GM12892 (cell line): ENCODE results near the gene MOGAT1.
A peak's percentile ranks its signal among the peaks of the same experiment; 100 is the strongest.

Source experiments
- DNase-seq: peaks from one replicate; pipeline ENCODE4 v3.0.0; 2011; ENCODE audit not compliant: insufficient read length
- FAIRE-seq: peaks from 2 replicates; lab custom pipeline; 2011; peaks lifted over from hg19 to GRCh38; lab: Jason Lieb, UNC
- POLR2A ChIP-seq: IDR thresholded peaks from 2 replicates; pipeline ENCODE4 v1.6.1; 2011; ENCODE audit warnings: low read depth, low read length, control low read depth
- POLR2AphosphoS5 ChIP-seq: IDR thresholded peaks from 2 replicates; pipeline ENCODE4 v1.6.1; 2011; ENCODE audit warnings: low read depth, low read length, control low read depth
- TAF1 ChIP-seq: IDR thresholded peaks from 2 replicates; pipeline ENCODE4 v1.6.1; 2011; ENCODE audit warnings: low read depth, mild to moderate bottlenecking, control low read depth, low read length, borderline replicate concordance

MOGAT1 gene

DNA sequence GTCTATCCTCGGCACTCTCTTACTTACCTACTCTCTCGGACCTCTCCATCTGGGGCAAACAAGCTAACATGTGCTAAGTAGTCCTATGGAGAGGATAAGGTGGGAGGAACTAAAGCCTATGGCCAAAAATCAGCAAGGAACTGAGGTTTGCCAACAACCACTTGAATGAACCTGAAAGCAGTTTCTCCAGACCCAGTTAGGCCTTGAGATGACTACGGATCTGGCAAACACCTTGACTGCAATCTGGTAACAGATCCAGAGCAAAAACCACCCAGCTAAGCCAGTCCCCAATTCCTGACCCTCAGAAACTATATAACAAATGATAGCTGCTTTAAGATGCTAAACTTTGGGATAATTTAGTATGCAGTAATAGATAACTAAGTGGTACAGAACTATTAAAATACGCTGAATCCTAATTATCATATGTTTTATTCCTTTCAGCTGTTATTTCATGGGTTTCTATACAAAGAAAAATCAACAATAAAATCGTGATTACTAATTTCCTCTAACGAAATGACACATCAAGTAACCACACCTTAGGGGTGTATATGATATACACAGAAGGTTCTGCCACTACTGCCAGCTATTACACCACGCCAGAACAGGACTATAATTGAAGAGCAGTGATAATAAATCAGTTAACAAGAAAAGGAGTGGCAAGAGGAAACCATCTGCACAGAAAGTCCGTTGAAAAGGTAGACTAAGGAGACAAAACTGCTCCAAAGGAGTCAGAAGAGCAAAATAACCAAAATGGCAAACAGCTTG lies 18.8 kb upstream of the MOGAT1 start:
- no peak for TF ChIP-seq POLR2AphosphoS5
- TF ChIP-seq TAF1 = no peak
- TF ChIP-seq POLR2A = no peak
- DNase-seq (no peak), FAIRE-seq (no peak)

DNA sequence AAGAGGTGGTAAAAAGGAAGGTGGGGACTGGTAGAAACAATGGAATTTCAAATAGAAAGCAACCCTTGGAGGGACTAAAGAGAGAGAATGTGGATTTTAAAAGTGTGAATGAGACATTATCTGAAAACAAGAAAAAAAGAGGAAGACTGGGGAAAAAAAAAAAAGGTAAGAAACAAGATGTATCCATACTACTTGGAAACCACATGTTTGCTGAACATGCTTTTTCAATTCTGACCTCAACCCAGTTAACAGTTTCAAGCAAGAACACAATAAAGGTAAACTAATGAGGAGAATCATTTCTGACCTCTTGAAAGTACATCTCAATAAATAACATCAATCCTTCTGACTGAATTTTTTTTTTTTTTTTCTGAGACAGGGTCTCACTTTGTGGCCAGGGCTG lies 18.2 kb upstream of the MOGAT1 start:
- TF ChIP-seq TAF1 = no peak
- no peak for TF ChIP-seq POLR2AphosphoS5
- no peak for TF ChIP-seq POLR2A
- DNase-seq (no peak), FAIRE-seq (no peak)

GRCh38 chr2:222655787-222656525 lies 15.5 kb upstream of the MOGAT1 start, which contains the start of gene FARSB:
FARSB (minus strand) TSS chr2:222656092; CDS start chr2:222656073, 19 bp downstream.
- DNase-seq (peak; percentile 79), FAIRE-seq (peak; percentile 97)
- TF ChIP-seq POLR2AphosphoS5 = peak; percentile 97
- peak; percentile 96 for TF ChIP-seq POLR2A
- TF ChIP-seq TAF1 = peak; percentile 80; the same call in 1 of the 2 replicates

DNA sequence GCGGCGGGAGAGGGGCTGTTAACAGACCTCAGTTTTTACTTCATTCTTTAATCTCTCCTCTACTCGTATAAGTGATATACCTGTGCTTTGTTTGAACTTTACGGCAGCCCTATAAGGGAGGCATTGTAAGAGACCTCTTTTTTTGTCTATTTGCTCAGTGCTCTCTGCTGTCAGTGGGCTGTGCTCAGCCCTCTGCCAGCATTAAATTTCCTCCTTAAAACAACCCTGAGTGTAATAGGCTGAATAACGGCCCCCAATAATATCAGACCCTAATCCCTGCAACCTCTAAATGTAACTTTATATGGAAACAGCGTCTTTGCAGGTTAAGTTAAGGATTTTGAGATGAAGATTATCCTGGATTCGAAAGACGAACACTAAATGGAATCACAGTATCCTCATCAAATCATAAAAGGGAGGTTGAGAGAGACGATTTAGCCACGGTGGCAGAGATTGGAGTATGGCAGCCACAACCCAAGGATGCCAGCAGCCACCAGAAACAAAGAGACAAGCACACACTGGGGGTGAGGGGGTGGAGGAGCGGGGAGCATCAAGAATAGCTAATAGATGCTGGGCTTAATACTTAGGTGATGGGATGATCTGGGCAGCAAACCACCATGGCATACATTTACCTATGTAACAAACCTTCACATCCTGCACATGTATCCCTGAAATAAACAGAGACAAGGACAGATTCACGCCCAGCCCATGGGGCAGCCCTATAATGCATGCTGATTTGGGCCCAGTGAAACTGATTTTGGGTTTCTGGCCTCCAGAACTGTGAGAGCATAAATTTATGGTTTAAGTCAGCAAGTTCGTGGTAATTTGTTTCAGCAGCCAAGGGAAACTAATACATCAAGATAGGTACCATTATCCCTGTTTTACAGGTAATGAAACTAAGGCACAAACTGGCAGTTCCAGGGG lies 14.7 kb upstream of the MOGAT1 start:
- TF ChIP-seq POLR2A (no peak), TAF1 (no peak), POLR2AphosphoS5 (no peak)
- DNase-seq = no peak
- peak; percentile 61 for FAIRE-seq

- FAIRE-seq (no peak), DNase-seq (no peak)
- TF ChIP-seq TAF1 = no peak
- no peak for TF ChIP-seq POLR2A
- no peak for TF ChIP-seq POLR2AphosphoS5
Measured at GRCh38 chr2:222663479-222663878, 8.0 kb upstream of the MOGAT1 start.

DNA sequence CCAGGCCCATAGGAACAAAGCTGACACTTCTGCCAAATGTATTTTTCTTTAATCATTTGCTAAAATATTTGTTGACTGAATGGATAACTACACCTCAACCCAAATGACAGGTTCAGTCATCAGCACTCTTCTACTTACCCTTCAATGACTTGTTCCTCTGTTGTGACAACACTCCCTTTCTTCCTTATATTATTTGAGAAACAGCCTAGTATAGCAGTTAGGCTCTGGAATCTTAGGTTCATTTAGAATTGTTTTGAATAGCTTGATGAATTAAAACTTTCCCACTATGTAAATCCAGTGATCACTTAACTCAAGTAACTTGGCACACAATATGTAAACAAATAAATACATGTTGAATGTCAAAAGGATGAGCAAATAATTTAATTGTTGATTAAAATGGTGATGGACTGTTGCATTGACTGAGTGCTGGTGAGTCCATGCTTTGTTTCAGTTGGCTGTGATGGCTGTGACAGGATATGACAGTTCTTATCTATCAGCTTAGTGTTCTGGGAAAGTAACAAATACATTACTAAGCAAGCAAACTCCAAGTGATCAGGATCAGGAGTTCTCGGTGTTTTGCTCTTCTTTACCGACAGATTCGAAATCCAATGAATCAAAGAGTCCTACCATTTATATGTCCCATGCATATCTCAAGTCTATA lies 2.8 kb upstream of the MOGAT1 start:
- no peak for FAIRE-seq
- TF ChIP-seq POLR2A (no peak), POLR2AphosphoS5 (no peak), TAF1 (no peak)

GRCh38 chr2:222669353-222669752 lies 2.1 kb upstream of the MOGAT1 start:
- FAIRE-seq = no peak
- TF ChIP-seq POLR2AphosphoS5 = no peak
- no peak for TF ChIP-seq POLR2A
- TF ChIP-seq TAF1 = no peak
- DNase-seq = no peak

More for the DNA sequence above, 2.8 kb upstream of the MOGAT1 start:
- no peak for DNase-seq

GRCh38 chr2:222670191-222671038 lies 1.0 kb upstream of the MOGAT1 start:
- no peak for DNase-seq
- TF ChIP-seq POLR2AphosphoS5 (no peak), TAF1 (no peak)
- FAIRE-seq = no peak

GRCh38 chr2:222672068-222672401 lies 577 bp downstream of the MOGAT1 start:
- TF ChIP-seq POLR2AphosphoS5 (no peak), TAF1 (no peak), POLR2A (no peak)
- no peak for DNase-seq
- FAIRE-seq = no peak

DNA sequence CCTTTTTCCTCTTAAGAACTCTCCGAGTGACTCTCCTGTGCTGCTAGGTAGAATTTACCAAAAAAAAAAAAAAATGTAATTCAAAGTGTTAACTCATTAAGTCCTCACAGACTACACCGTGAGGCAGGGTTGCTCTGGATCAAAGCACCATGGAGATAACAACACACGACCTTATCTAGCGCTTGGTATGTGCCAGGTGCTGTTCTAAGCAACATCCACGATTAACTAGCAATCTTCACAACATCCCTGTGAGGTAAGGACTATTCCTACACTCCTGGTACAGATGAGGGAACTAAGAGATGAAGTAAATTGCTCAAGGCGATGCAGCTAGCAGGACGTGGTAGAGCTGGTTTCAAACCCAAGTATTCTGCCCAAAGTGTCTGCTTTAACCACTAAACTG lies 1.8 kb downstream of the MOGAT1 start:
- FAIRE-seq = no peak
- TF ChIP-seq POLR2AphosphoS5 (no peak), TAF1 (no peak), POLR2A (no peak)

GRCh38 chr2:222673883-222674282 lies 2.4 kb downstream of the MOGAT1 start:
- DNase-seq (no peak), FAIRE-seq (no peak)
- TF ChIP-seq POLR2AphosphoS5 = no peak

More for the DNA sequence above, 1.8 kb downstream of the MOGAT1 start:
- no peak for DNase-seq
